Tibial nerve (tissue), 4 donors: ENCODE results near the gene PIH1D2. TPM values are rescaled to one million over a fixed set of nuclear protein-coding genes. Genes with fewer than 3 reads are reported as not detected.

ENCODE experiments used
- DNase-seq, 2 donors: peaks; one replicate each; pipeline ENCODE4 v3.0.0-alpha.2; 2019; ENCODE audit warnings: low spot score in 2 of 2
- H3K27ac ChIP-seq, 4 donors: fragments of 200-600 bp; sonication (generic) in 3 of 4; one replicate each; pipeline ENCODE4 v1.5.1; 2017 to 2019; ENCODE audit warnings: mild to moderate bottlenecking in 1 of 4
- H3K27me3 ChIP-seq, 2 donors: fragments of 200-600 bp; sonication (generic) in 1 of 2; one replicate each; pipeline versions ENCODE4 v1.5.1 to v1.6.0; 2017 to 2019
- H3K36me3 ChIP-seq, 3 donors: fragments of 200-600 bp; sonication (generic); one replicate each; pipeline ENCODE4 v1.5.1; 2018 to 2019
- H3K4me1 ChIP-seq, 4 donors: fragments of 200-600 bp; sonication (generic) in 3 of 4; one replicate each; pipeline ENCODE4 v1.5.1; 2017 to 2019
- H3K4me3 ChIP-seq, 4 donors: fragments of 200-600 bp; sonication (generic) in 3 of 4; one replicate each; pipeline ENCODE4 v1.5.1; 2017 to 2019; ENCODE audit warnings: mild to moderate bottlenecking in 1 of 4, moderate library complexity in 1 of 4
- H3K9me3 ChIP-seq, 4 donors: fragments of 200-600 bp; sonication (generic) in 3 of 4; one replicate each; pipeline ENCODE4 v1.5.1; 2017 to 2019
- CTCF ChIP-seq, 5 experiments: fragments of 200-600 bp in 3 of 5; fragments of 450-650 bp in 2 of 5; sonication (generic) in 3 of 5; IDR thresholded peaks; one replicate each; pipeline ENCODE4 v1.5.1; 2016 to 2019; ENCODE audit warnings: antibody characterized with exemption in 5 of 5, mild to moderate bottlenecking in 3 of 5, moderate library complexity in 2 of 5
- EP300 ChIP-seq, 2 donors: sonication (generic); formaldehyde crosslinking; IDR thresholded peaks; one replicate each; pipeline ENCODE4 v1.6.1; 2017; ENCODE audit warnings: antibody characterized with exemption in 2 of 2, mild to moderate bottlenecking in 1 of 2
- POLR2A ChIP-seq, 2 donors: fragments of 450-650 bp; IDR thresholded peaks; one replicate each; pipeline ENCODE4 v1.6.1; 2017; ENCODE audit warnings: antibody characterized with exemption in 2 of 2, mild to moderate bottlenecking in 2 of 2, moderate library complexity in 2 of 2
- WGBS, 2 donors: methylation state at CpG; one replicate each; pipeline ENCODE4 v1.1.5; 2018; 5-methylcytosine and 5-hydroxymethylcytosine counted together
- total RNA-seq, 4 donors: library from RNA; depleted of rRNA; stranded (reverse); fragments of >200 nt; gene quantifications; one replicate each; pipeline ENCODE4 v1.1.0, GENCODE V29; 2016

Gene PIH1D2
- total RNA-seq, 4 donors from 2014 or later = 2.2 to 7.2 (median 3.8) TPM

GRCh38 chr11:112025707-112026106 is 48.1 kb downstream of the PIH1D2 start:
- no peaks in the 10 kb centered on the region for H3K27me3 ChIP-seq
- WGBS, 2 donors = 0% methylated on average over 8 of the region's 8 CpGs

GRCh38 chr11:112024773-112025678 is 48.8 kb downstream of the PIH1D2 start, which contains the start of gene DLAT:
Gene DLAT, plus strand, starts transcription at chr11:112025408. Its CDS starts 65 bp downstream, at chr11:112025473.
- peak; percentile 55 to 65 for DNase-seq
- Histone ChIP-seq H3K27ac (peak within 1 kb of the TSS; percentile 89 to 97 (median 93)), H3K36me3 (peaks cover 0 to 46% (median 5%) of the 10 kb centered on the region in 3 donors), H3K9me3 (no peaks in the 10 kb centered on the region), H3K4me3 (peak within 1 kb of the TSS; percentile 81 to 96 (median 93)), H3K27me3 (no peaks in the 10 kb centered on the region), H3K4me1 (peaks cover 0 to 25% (median 11%) of the 10 kb centered on the region in 4 donors)
- WGBS, 2 donors = 1% methylated on average over 57 to 70 of the region's 71 CpGs
- TF ChIP-seq POLR2A (IDR thresholded peaks at IDR 0.05) (no peak), EP300 (IDR thresholded peaks at IDR 0.05) (peak in 1 of 2 donors; percentile 83), CTCF (IDR thresholded peaks at IDR 0.05) (no peak)

More at GRCh38 chr11:112025707-112026106, 48.1 kb downstream of the PIH1D2 start:
- Histone ChIP-seq H3K4me1 (peaks cover 0 to 25% (median 11%) of the 10 kb centered on the region in 4 donors), H3K27ac (peak overlapping the region; percentile 89 to 97 (median 93)), H3K4me3 (peak overlapping the region; percentile 81 to 96 (median 93)), H3K36me3 (peaks cover 0 to 46% (median 5%) of the 10 kb centered on the region in 3 donors), H3K9me3 (no peaks in the 10 kb centered on the region)
- TF ChIP-seq CTCF (IDR thresholded peaks at IDR 0.05) (no peak), POLR2A (IDR thresholded peaks at IDR 0.05) (no peak), EP300 (IDR thresholded peaks at IDR 0.05) (no peak)
- DNase-seq = no peak

- peak overlapping the region; percentile 89 to 97 (median 93) for H3K27ac ChIP-seq
- peak overlapping the region; percentile 81 to 96 (median 93) for H3K4me3 ChIP-seq
- WGBS, 2 donors = 20 to 21% methylated on average over 10 of the region's 10 CpGs
- H3K4me1 ChIP-seq = peaks cover 0 to 25% (median 11%) of the 10 kb centered on the region in 4 donors
- peaks cover 0 to 46% (median 3%) of the 10 kb centered on the region in 3 donors for H3K36me3 ChIP-seq
- H3K9me3 ChIP-seq = no peaks in the 10 kb centered on the region
- H3K27me3 ChIP-seq = no peaks in the 10 kb centered on the region
- no peak for DNase-seq
- TF ChIP-seq POLR2A (IDR thresholded peaks at IDR 0.05) (no peak), EP300 (IDR thresholded peaks at IDR 0.05) (no peak), CTCF (IDR thresholded peaks at IDR 0.05) (no peak)
Observed at GRCh38 chr11:112024178-112024772, 49.5 kb downstream of the PIH1D2 start.

GRCh38 chr11:112023104-112023503 is 50.7 kb downstream of the PIH1D2 start:
- H3K4me1 ChIP-seq = peaks cover 0 to 25% (median 11%) of the 10 kb centered on the region in 4 donors
- no peaks in the 10 kb centered on the region for H3K9me3 ChIP-seq
- no peaks in the 10 kb centered on the region for H3K27me3 ChIP-seq
- no peak overlapping the region for H3K4me3 ChIP-seq
- TF ChIP-seq EP300 (IDR thresholded peaks at IDR 0.05) = no peak
- TF ChIP-seq POLR2A (IDR thresholded peaks at IDR 0.05) = no peak
- TF ChIP-seq CTCF (IDR thresholded peaks at IDR 0.05) = no peak
- WGBS, 2 donors = 79 to 84% methylated on average over 3 of the region's 3 CpGs
- DNase-seq = no peak
- no peak overlapping the region for H3K27ac ChIP-seq
- H3K36me3 ChIP-seq = peaks cover 0 to 46% (median 0%) of the 10 kb centered on the region in 3 donors
